VCaP (cell line): ENCODE measurements around the gene MCTP2.

Source experiments
- H3K27ac ChIP-seq: fragments of 450-650 bp; 2 replicates; pipeline ENCODE4 v1.5.1; 2017
- CTCF ChIP-seq: fragments of 450-650 bp; conservative IDR thresholded peaks from 2 replicates; pipeline ENCODE4 v1.5.1; 2017; ENCODE audit warnings: mild to moderate bottlenecking, moderate library complexity

MCTP2 gene

GRCh38 chr15:94398001-94398400 lies 166.6 kb downstream of the MCTP2 start:
- TF ChIP-seq CTCF, result no peak
- H3K27ac ChIP-seq, result peak overlapping the region; percentile 91; the same call in 1 of the 2 replicates

- no peak for TF ChIP-seq CTCF
- H3K27ac ChIP-seq, result peak overlapping the region; percentile 91
Measured at GRCh38 chr15:94400526-94401298, 169.4 kb downstream of the MCTP2 start.

- H3K27ac ChIP-seq, result peak overlapping the region; percentile 91
- no peak for TF ChIP-seq CTCF
Measured at GRCh38 chr15:94403331-94403730, 172.0 kb downstream of the MCTP2 start.

- H3K27ac ChIP-seq, result no peak overlapping the region
- TF ChIP-seq CTCF, result no peak
Measured at GRCh38 chr15:94404733-94405283, 173.4 kb downstream of the MCTP2 start.

GRCh38 chr15:94411285-94411684 lies 179.9 kb downstream of the MCTP2 start:
- peak overlapping the region; percentile 8; the same call in 1 of the 2 replicates for H3K27ac ChIP-seq
- no peak for TF ChIP-seq CTCF

- TF ChIP-seq CTCF, result no peak
- peak overlapping the region; percentile 8; the same call in 1 of the 2 replicates for H3K27ac ChIP-seq
Measured at GRCh38 chr15:94411846-94412245, 180.5 kb downstream of the MCTP2 start.

GRCh38 chr15:94412979-94413746 lies 181.8 kb downstream of the MCTP2 start:
- peak overlapping the region; percentile 7 for H3K27ac ChIP-seq
- peak; percentile 81 for TF ChIP-seq CTCF
